Measurements from ENCODE around the gene ZCCHC14.

- TF ChIP-seq, protein P1, sequence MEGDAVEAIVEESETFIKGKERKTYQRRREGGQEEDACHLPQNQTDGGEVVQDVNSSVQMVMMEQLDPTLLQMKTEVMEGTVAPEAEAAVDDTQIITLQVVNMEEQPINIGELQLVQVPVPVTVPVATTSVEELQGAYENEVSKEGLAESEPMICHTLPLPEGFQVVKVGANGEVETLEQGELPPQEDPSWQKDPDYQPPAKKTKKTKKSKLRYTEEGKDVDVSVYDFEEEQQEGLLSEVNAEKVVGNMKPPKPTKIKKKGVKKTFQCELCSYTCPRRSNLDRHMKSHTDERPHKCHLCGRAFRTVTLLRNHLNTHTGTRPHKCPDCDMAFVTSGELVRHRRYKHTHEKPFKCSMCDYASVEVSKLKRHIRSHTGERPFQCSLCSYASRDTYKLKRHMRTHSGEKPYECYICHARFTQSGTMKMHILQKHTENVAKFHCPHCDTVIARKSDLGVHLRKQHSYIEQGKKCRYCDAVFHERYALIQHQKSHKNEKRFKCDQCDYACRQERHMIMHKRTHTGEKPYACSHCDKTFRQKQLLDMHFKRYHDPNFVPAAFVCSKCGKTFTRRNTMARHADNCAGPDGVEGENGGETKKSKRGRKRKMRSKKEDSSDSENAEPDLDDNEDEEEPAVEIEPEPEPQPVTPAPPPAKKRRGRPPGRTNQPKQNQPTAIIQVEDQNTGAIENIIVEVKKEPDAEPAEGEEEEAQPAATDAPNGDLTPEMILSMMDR (IDR thresholded peaks at IDR 0.05), result no peak
- TF ChIP-seq POLR2A (IDR thresholded peaks at IDR 0.05), result no peak
- TF ChIP-seq EP300 (IDR thresholded peaks at IDR 0.05; ENCODE audit: low read depth), result no peak
These were observed 31.9 kb downstream of the ZCCHC14 start for GRCh38 chr16:87460936-87461335.

Data from transverse colon (tissue), 3 donors.